ENCODE results near the gene RGS13.

Gene RGS13

DNA sequence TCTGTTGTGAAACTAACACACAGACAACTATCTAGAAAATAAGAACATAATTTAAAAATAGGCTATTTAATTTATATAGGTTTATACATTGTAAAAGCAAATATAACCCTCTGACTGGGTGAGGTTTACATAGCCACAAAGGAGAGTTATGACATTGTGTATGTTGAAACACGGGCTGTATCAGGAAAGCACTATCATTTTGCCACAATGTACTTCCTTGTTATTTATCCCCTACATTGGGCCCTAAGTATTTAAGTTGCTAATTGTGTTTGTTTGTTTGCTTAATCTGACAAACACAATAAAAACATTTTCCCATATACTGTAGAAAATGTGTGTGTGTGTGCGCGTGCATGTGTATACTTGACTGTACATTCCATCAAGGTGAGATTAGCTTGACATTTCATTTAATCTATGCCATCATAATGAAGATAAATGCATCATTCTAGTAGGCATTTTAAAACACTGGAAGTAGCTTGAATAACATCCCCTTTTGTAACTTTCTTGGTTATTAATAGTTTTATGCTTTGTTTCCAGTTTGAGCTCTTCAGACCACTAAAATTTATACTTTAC is 72.1 kb downstream of the RGS13 start:
- DNase-seq (ENCODE audit: low read depth) = no peak
- TF ChIP-seq, protein P1, sequence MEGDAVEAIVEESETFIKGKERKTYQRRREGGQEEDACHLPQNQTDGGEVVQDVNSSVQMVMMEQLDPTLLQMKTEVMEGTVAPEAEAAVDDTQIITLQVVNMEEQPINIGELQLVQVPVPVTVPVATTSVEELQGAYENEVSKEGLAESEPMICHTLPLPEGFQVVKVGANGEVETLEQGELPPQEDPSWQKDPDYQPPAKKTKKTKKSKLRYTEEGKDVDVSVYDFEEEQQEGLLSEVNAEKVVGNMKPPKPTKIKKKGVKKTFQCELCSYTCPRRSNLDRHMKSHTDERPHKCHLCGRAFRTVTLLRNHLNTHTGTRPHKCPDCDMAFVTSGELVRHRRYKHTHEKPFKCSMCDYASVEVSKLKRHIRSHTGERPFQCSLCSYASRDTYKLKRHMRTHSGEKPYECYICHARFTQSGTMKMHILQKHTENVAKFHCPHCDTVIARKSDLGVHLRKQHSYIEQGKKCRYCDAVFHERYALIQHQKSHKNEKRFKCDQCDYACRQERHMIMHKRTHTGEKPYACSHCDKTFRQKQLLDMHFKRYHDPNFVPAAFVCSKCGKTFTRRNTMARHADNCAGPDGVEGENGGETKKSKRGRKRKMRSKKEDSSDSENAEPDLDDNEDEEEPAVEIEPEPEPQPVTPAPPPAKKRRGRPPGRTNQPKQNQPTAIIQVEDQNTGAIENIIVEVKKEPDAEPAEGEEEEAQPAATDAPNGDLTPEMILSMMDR (IDR thresholded peaks at IDR 0.05; ENCODE audit: low read depth, low read length, missing control alignments) = no peak
- H3K4me3 ChIP-seq (ENCODE audit: low read depth, low read length) = no peak overlapping the region

DNA sequence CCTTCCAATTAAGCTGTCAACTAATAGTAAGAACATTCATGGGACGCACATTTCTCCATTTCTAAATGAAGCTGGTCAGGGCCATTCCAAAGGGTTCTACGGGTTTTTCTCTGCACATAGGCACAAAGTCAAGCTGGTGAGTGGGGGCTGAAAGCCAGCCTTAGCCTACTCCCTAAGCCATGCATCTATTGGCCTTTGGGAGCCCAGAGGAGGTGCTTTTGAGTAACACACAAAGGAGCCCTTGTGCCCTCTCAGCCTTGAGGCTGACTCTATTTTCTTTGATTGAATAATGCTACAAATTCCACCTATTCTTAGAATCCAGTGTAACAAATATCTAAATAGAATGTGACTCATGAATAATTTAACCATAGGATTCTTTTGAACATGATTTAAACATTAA is 73.6 kb downstream of the RGS13 start:
- no peak overlapping the region for H3K4me3 ChIP-seq (ENCODE audit: low read depth, low read length)
- TF ChIP-seq, protein P1 (IDR thresholded peaks at IDR 0.05; ENCODE audit: low read depth, low read length, missing control alignments) = no peak
- no peak for DNase-seq (ENCODE audit: low read depth)
